DLD1 (cell line): Measurements from ENCODE around the gene VPS41.

Experiments
- in situ Hi-C: cut with HindIII; loops from 2 replicates; pipeline ENCODE4 v1.10.0; 2017; ENCODE audit warnings: low sequenced_read_pairs

The VPS41 gene

DNA sequence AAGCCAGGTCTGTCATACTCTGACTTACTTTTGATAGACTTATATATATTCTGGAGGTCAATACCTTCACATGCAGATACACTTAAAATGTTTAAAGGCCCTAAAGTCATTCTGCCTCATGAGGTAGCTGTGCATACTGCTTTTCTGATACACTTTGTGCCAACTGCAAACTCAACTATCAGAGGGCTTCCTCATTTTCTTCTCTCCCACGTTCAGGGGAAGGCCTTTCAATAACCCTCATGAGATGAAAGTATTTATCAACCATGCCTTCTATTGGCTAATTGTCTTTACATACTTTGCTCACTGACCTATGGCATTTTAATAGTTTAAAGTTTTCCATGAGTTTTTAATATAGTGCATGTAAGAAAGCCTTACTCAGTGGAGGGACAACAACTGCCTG is 165.1 kb downstream of the VPS41 start:
- in situ Hi-C loops: no loop called here

DNA sequence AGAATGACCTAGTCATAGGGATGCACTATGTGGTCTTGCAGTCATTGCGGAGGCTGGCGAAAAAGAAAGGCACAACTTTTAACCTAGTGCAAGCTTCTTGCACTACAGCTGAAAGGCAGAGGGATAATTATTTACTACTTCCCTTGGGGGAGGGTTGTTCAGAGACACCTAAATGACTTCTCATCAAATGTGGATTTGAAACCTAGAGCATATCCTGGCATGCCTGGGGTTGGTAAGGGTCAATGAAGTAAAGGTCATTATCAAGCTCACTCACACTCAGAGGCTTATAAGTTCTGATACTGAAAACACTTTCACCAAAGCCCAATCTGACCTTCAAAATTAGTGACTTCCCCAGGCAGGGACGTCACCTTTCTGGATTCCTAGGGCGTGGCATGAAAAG is 168.9 kb downstream of the VPS41 start:
- in situ Hi-C loops: no loop called here

DNA sequence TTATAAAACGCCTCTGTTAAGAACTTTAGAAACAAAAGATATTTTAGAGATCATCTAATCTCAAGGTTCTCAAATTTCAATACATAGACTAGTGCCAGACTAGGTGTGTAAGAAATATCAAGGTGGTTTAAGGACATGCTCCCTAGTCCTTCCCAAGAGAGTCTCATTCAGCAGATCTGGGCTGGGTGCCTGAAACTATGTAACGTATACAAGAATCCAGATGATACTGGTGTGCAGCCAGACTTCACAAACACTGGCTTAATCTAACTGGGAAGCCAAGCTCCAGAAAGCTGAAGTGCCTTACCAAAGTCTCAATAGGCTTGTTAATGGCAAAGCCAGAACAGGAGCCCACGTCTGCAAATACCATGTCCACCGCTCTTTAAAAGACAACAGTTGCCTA is 172.9 kb downstream of the VPS41 start:
- in situ Hi-C loops: no loop called here

DNA sequence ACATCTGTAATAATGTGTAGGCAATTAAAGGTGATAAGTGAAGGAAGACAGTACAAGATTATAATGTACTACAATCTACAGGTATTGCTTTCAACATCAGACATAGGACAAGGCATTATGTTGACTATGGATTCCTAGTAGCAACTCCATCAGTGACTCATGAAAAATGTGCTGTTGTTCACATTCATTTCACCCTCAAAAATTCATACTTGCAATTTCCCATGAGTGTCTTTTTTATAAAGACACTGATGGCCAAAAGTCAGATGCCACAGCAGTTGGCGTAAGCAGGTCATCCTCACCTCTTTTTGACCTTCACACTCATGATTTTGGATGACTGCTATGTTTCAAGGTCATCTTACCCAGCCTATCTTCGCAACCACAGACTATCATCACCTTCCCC is 177.8 kb downstream of the VPS41 start:
- in situ Hi-C loops: no loop called here

DNA sequence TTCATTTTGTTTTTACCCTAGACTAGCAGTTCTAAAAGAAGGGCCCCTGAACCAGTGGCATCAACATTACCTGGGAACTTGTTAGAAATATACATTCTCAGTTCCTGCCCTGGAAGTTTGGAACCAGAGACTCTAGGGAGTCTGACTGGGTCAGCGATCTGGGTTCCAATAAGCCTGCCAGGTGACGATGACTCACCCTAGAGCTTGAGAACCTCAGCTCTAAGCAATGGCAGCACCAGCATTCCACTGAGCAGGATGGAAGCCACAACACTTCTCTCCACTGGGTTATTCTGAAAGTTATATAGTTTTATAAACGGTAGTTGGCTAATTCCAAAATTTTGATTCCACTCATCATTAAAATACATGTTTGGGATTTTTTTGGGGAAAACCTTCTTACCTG is 180.8 kb downstream of the VPS41 start:
- in situ Hi-C loops: no loop called here

DNA sequence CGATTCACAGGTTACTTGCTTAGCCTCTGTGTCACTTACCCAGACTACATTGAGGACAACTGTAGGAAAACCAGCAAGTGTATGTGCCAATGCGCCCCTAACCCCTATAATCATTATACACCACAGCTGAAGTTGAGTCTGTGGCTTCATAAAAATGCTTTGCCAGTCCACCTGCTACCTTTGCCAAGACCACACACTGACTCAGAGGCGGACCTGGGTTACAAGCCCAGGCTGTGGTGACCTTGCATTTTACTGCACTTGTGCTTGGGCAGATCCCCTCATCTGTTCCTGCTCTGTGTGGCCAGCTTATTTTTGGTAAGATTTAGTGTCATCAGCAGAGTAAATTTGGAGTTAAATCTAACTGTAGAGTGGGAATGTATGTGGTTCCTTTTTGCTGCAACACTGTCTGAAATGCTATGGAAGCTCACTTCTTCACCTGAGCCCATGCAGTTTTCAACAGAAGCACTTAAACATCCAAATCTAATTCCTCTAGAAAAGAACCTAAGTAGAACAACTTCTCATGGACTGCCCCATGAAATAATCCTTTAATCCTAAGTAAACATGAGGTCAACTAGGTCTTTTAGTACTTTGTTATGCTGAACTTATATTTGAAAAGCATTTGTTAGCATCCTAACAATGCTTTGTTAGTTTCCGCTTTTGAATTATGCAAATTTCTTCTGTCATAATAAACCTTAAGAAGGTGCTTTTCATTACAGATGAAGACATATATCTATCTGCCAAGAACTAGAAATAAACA is 181.6 kb downstream of the VPS41 start:
- in situ Hi-C loops: no loop called here

DNA sequence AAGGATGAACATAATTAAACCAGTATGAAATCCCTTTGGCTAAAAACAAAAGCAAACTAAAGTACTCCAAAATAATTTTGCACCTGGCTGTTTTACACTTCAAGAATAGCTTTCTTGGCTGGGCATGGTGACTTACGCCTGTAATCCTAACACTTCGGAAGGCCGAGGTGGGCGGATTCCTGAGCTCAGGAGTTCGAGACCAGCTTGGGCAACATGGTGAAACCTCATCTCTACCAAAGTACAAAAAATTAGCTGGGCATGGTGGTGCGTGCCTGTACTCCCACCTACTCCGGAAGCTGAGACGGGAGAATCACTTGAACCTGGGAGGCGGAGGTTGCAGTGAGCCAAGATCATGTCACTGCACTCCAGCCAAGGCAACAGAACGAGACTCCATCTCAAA is 185.7 kb downstream of the VPS41 start:
- in situ Hi-C loops: no loop called here

DNA sequence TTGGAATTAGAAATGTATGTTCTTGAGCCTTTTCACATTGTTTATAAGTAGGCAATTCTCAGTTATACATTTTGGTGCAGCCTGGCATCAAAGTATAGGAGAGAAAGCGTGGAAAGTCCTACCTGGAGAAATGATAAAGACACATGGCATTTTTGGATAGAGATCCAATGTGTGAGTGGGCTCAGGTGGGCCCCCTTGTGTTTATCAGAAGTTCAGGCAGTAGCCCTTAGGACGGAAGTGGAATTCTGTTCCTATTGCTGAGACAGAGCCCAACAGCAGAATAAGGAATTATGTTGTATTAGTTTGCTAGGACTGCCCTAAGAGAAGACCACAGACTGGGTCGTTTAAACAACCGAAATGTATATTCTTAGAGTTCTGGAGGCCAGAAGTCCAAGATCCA is 192.6 kb downstream of the VPS41 start:
- in situ Hi-C loops: no loop called here

DNA sequence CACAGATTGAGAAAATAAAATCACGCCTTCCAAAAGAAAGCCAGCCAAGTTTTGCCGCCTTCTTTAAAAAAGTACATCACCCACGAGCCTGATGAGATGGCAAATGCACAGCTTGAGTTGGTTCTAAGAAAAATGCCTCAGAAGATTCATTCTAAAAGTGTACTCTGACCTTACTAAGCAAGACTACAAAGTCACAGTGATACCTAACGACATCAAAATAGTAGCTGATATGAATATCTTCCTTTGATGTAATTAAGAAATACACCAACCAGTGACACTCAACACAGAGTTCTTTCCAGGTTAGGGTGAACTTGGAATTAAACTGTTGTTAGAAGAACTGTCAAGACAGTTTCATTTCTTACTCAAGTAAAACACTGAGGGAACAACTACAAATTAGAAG is 199.9 kb downstream of the VPS41 start:
- in situ Hi-C loops: no loop called here

DNA sequence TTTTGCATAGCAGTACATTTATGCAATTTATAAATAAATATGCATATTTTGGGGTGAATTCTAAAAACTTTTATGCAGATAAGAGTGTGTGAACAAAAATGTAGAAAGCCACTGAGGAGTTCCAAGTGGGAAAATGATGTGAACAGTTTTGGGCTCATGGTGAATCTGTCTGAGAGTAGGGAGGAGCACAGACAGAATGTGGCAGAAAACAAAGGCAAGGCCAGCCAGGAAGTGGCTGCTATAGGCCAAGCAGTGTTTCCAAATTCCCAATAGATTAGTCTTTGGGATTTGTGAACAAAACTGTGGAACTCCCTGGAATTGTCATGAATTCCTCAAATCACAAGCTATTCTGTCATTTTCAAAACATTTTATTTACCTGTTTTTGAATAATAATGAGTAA is 204.2 kb downstream of the VPS41 start:
- in situ Hi-C loops: no loop called here

DNA sequence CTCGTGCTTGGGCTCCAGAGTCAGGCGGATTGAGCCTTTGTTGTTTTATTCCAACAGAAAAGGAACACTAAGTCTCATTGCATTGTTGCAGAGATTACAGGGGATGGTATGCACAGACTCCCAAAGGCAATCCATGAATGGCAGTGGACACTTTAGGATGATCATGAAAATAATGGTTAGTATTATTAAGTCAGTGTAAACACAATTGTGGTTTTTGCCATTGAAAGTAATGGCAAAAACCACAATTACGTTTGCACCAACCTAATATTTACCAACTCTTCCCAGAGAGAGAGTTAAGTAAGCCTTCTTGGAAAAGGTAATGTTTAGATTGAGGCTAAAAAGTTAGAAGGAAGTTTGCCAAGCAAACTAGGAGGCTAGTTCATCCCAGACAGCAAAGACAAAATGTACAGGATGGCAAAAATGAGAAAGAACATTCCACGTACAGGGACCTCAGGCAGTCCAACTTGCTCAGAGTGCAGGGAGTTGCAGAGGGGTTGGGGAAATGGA is 204.9 kb downstream of the VPS41 start:
- in situ Hi-C loops: no loop called here

DNA sequence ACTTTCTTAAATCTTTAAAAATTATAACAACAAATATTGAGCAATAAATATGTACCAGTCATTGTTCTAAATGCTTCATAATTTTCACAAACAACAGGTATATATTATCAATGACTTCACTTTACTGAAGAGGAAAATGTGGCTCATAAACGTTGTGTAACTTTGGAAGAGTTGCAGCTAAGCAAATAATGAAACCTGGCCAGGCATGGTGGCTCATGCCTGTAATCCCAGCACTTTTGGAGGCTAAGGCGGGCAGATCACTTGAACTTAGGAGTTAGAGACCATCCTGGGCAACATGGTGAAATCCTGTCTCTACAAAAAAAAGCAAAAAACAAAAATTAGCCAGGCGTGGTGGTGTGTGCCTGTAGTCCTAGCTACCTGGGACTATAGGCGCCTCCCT is 205.9 kb downstream of the VPS41 start:
- in situ Hi-C loops: no loop called here

DNA sequence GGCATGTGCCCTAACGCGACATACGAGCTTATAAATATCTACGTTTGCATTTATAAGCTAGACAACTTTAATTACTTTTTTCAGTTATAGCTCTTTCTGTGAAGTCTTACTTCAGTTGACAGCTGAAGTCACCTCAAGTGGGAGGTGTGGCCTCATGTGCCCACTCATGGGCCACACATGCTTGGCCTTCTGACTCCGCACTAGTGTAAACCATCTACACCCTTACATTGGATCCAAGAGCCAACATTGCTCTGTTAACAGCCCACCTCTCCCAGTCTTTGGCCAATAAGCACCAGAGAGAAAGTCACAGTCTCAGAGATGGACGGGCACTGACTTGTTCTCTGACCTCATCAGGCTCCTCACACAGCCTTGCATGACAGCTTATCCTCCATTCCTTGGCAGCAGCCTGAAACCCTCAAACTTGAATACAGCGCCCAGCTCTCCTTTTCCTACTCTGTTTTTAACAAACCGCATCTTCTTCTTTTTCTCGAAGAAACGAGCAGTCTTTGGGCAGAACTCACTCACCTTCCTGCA is 206.9 kb downstream of the VPS41 start:
- in situ Hi-C loops: no loop called here

DNA sequence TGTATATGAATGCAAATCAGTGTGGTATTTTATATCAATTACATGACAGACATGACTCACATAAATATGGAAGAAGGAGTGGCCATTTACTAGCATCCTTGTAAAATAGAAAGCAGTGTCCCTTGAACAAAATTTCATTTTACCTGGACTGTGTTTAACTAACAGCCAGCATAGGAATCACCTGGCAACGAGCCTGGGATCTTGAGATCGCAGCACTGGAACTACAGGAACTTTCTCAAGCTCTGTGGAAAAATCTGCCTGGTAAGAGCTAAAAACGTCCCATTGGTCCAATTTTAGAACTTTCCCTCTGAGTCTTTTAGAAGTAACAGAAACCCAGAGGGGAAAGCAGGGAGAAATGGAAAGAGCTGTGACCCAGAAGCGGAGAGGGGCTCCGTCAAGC is 208.9 kb downstream of the VPS41 start:
- in situ Hi-C loops: no loop called here

DNA sequence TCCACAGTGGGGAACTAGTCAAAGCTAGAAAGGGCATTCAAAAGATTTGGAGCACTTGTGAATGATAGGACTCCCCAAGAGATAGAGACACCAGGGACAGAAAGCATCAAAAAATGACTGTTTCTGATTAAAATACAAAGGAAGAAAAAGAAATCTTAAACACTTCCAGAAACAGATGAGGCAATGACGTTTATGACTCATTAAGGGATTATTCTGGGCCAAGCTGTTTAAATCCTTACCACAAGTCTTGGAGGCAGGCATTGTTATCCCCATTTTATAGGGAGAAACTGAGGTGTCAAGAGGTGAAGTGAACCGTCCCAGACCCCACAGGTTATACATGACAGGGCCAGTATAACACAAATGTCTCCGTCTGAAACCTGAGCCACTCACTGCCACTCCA is 209.5 kb downstream of the VPS41 start:
- in situ Hi-C loops: no loop called here

DNA sequence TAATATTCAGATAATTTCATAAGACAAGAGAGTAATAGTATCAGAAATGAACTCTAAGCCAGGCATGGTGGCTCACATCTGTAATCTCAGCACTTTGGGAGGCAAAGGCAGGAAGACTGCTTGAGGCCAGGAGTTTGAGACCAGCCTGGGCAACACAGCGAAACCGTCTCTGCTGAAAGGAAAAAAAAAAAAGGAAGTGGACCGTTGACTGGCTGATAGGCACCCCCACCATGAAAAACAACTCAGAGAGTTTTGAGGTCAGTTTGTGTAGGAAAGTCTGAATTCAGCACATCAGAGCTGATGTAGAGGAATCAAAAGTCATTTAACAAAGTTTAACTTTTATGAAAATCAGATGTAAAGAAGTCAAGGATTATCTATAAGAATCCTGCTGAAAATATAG is 214.7 kb downstream of the VPS41 start:
- in situ Hi-C loops: no loop called here

DNA sequence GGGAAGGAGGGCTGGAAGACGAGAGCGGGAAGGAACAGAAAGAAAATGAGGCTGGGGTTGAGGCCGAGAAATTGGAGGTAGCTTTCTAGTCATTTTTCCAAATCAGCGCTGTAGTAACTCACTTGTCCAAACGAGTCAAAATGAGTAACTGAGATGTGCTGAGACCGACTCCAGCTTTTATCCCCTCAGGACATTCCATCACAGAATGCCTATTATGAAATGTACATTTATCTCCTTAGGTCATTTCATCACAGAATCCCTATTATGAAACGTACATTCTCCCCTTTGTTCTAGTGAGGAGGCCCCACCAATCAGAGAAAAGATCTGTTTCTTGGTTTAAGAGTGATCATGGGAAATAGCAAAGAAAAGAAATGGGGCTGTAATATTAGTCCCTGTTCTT is 222.1 kb downstream of the VPS41 start:
- in situ Hi-C loops: no loop called here

DNA sequence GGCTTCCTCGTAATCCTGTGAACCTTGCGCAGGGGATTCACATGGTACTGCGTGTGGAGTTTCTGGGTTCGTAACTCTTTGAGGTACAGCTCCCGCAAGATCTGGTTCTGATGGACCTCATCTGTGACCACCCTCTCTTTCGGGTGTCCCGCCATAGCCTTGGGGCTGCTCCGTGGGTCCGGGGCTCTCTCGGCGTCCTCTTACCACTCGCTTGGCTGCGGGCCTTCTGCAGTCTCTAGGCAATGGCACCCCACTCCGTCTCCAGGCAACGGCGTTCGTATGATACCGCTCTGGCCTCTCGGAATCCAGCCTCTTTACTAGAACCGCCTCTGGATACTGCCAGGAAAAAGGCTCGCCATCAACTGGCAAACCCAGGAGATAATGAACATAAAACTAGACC is 223.1 kb downstream of the VPS41 start:
- in situ Hi-C loops: no loop called here

DNA sequence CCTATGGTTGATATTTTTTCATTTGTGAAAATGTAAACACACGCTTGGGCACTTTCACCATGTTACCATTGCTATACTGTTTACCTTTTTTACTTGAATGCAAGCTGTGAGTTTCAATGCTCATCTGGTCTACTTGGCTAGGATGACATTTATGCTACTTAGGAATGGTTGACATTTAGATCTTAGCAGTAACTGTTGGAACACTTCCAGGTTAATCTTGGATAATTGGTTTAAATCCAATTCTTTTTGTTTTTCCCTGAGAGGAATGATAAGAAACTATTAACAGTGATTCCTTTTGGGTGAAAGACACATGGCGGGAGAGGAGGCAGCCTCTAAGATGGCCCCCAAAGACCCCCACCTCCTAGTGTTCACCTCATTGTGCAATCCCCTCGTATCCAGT is 226.4 kb downstream of the VPS41 start:
- in situ Hi-C loops: no loop called here

DNA sequence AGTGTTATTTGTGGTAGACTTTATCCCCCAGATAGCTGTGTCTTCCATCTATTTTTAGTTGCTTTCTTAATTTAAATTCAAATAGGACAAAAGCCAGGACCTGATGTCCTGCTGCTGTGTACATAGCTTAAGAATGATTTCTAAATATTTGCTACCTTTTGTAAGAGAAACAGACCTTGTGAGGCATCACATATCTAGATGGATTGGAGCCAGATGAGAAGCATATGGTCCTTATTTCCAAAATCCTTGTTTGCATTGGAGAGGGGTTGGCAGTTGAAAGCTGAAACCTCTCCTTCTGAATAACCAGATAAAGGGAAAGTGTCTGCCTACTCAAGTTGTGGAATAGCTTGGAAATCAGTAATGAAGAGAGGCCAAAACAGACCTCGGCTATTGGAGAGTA is 227.1 kb downstream of the VPS41 start:
- in situ Hi-C loops: no loop called here

DNA sequence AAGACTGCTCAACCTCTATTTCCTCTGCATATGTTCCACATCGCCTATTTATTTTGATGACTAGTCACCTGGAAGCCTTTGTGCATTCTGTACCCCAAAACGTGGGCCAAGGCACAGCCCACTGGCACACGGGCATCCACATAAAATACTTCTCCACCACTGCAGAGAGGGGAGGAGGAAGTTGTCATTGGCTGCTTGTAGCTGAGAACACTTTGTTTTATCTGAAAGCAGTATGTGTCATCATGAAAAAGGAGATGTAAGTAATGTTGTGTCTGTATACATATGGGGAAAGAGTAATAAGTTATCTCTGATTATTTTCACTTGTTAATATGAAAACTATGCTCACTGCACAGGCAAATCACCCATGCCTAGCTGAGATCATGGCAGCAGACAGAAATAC is 229.6 kb downstream of the VPS41 start:
- in situ Hi-C loops: no loop called here

DNA sequence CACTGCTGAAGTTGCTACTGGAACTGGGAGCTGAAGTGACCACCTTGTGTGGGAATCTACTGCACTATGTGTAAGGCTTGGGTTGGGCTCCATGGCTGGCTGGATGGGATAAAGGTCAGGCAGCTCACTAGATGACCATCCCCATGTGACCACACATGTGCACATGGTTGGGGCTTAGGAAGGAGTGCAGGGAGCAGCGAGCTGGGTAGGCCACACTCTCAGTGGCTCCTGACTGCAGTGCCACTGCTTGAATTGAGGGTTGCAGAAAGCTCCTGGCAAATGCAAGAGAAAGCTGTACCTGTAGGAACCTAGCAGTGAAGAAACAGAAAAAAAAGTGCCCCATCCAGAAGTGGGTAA is 230.3 kb downstream of the VPS41 start:
- in situ Hi-C loops: no loop called here
